Smooth muscle cell (in vitro differentiated cells): ENCODE measurements around the gene RAVER1. TPM values are rescaled to one million over a fixed set of nuclear protein-coding genes. Genes with fewer than 3 reads are reported as not detected.
"Not testable (repeated sequence)": the region's sequence is repeated elsewhere in the genome, so short reads cannot be mapped to it uniquely, and the experiment has no call there.

ENCODE experiments used
- DNase-seq: peaks from one replicate; lab custom pipeline; 2025; ENCODE audit not compliant: unreplicated experiment; lab: John Stamatoyannopoulos, UW
- H2AFZ ChIP-seq: fragments of 200-600 bp; sonication (generic); 2 replicates; pipeline ENCODE4 v1.6.0; 2016; ENCODE audit warnings: antibody characterized with exemption, low read depth, mild to moderate bottlenecking
- H3F3A ChIP-seq: fragments of 200-600 bp; sonication (generic); 2 replicates; pipeline ENCODE4 v1.6.0; 2017; ENCODE audit warnings: antibody characterized with exemption, low read depth
- H3K27ac ChIP-seq: fragments of 200-600 bp; sonication (generic); 2 replicates; pipeline ENCODE4 v1.5.1; 2016; ENCODE audit warnings: low read depth, mild to moderate bottlenecking
- H3K27me3 ChIP-seq: fragments of 200-600 bp; sonication (generic); 2 replicates; pipeline ENCODE4 v1.6.1; 2016; ENCODE audit warnings: low read depth, mild to moderate bottlenecking
- H3K36me3 ChIP-seq: fragments of 200-600 bp; sonication (generic); 2 replicates; pipeline ENCODE4 v1.5.1; 2016; ENCODE audit warnings: low read depth
- H3K4me1 ChIP-seq: fragments of 200-600 bp; sonication (generic); 2 replicates; pipeline ENCODE4 v1.5.1; 2016; ENCODE audit warnings: low read depth
- H3K4me2 ChIP-seq: fragments of 200-600 bp; sonication (generic); 2 replicates; pipeline ENCODE4 v1.6.0; 2016; ENCODE audit warnings: mild to moderate bottlenecking
- H3K4me3 ChIP-seq: fragments of 200-600 bp; sonication (generic); 2 replicates; pipeline ENCODE4 v1.5.1; 2016; ENCODE audit warnings: mild to moderate bottlenecking
- H3K79me2 ChIP-seq: fragments of 200-600 bp; sonication (generic); 2 replicates; pipeline ENCODE4 v1.6.0; 2016; ENCODE audit warnings: low read depth, mild to moderate bottlenecking
- H3K9ac ChIP-seq: fragments of 200-600 bp; sonication (generic); 2 replicates; pipeline ENCODE4 v1.6.0; 2016; ENCODE audit warnings: low read depth
- H3K9me3 ChIP-seq: fragments of 200-600 bp; sonication (generic); replicated peaks from 2 replicates; pipeline ENCODE4 v1.5.1; 2016; ENCODE audit warnings: low read depth
- H4K20me1 ChIP-seq: fragments of 200-600 bp; sonication (generic); 2 replicates; pipeline ENCODE4 v1.6.0; 2016; ENCODE audit warnings: low read depth
- WGBS: methylation state at CpG from one replicate; pipeline ENCODE4 v1.1.7; 2016; ENCODE audit warnings: low lambda C conversion rate; 5-methylcytosine and 5-hydroxymethylcytosine counted together
- polyA plus RNA-seq: library from polyadenylated mRNA; unstranded; fragments of >200 nt; fragmentation: Nextera tagmentation; extraction: Ambion mirVana; gene quantifications from 2 replicates; pipeline ENCODE4 v1.2.1, GENCODE V29; 2016
- total RNA-seq: library from RNA; depleted of rRNA; stranded (reverse); fragments of >200 nt; gene quantifications from 2 replicates; pipeline ENCODE4 v1.2.3, GENCODE V29; 2014
- TF ChIP-seq, protein P1 (sequence below): fragments of 200-600 bp; sonication (generic); IDR thresholded peaks from 2 replicates; pipeline ENCODE4 v1.5.1; 2017; ENCODE audit warnings: borderline replicate concordance, mild to moderate bottlenecking, antibody characterized with exemption; ENCODE audit not compliant: insufficient read depth, poor library complexity, severe bottlenecking

Gene RAVER1
- total and polyA plus RNA-seq, 2 experiments from 2014 or later, result 18.3 to 43.0 TPM

DNA sequence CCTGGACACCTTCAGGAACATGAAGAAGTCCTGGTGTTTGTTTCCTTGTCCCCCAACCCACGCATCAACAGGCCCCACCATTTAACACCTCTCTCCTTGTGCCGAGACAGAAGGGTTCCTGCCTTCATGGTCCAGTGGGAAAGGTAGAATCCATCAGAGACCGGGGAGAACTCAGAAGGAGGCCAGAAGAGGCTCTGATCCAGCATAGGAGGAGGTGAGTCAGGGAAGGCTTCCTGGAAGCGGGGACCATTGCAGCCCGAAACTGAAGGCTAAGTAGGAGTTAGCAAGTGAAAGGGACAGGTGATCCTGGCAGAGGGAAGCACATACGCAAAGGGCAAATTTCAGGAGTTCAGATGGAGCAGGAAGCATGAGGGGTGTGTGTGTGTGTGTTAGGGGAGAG, 5.6 kb upstream of the RAVER1 start:
- Histone ChIP-seq H3K79me2 (no peaks in the 10 kb centered on the region), H3K4me3 (no peak overlapping the region), H3K9ac (no peak overlapping the region), H3K4me1 (no peaks in the 10 kb centered on the region), H3K9me3 (no peaks in the 10 kb centered on the region), H4K20me1 (no peaks in the 10 kb centered on the region), H3K27me3 (no peaks in the 10 kb centered on the region), H2AFZ (no peak overlapping the region), H3K4me2 (no peak overlapping the region), H3K36me3 (no peaks in the 10 kb centered on the region), H3K27ac (no peak overlapping the region), H3F3A (no peaks in the 10 kb centered on the region)
- TF ChIP-seq, protein P1, sequence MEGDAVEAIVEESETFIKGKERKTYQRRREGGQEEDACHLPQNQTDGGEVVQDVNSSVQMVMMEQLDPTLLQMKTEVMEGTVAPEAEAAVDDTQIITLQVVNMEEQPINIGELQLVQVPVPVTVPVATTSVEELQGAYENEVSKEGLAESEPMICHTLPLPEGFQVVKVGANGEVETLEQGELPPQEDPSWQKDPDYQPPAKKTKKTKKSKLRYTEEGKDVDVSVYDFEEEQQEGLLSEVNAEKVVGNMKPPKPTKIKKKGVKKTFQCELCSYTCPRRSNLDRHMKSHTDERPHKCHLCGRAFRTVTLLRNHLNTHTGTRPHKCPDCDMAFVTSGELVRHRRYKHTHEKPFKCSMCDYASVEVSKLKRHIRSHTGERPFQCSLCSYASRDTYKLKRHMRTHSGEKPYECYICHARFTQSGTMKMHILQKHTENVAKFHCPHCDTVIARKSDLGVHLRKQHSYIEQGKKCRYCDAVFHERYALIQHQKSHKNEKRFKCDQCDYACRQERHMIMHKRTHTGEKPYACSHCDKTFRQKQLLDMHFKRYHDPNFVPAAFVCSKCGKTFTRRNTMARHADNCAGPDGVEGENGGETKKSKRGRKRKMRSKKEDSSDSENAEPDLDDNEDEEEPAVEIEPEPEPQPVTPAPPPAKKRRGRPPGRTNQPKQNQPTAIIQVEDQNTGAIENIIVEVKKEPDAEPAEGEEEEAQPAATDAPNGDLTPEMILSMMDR, result no peak
- 85% methylated on average over 6 of the region's 6 CpGs for WGBS
- no peak for DNase-seq

DNA sequence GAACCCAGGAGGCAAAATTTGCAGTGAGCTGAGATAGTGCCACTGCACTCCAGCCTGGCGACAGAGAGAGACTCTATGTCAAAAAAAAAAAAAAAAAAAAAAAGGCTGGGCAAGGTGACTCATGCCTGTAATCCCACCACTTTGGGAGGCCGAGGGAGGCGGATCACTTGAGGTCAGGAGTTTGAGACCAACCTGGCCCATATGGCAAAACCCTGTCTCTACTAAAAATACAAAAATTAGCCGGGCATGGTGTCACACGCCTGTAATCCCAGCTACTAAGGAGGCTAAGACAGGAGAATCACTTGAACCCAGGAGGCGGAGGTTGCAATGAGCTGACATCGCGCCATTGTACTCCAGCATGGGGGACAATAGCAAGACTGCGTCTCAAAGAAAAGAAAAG, 3.4 kb upstream of the RAVER1 start:
- H3F3A ChIP-seq, H3K27me3 ChIP-seq, H3K4me3 ChIP-seq, H3K4me2 ChIP-seq, H3K4me1 ChIP-seq, H2AFZ ChIP-seq, DNase-seq, H3K27ac ChIP-seq, H3K36me3 ChIP-seq, H3K9ac ChIP-seq, H3K9me3 ChIP-seq: not testable (repeated sequence)
- Histone ChIP-seq H4K20me1 (peaks cover 13% of the 10 kb centered on the region), H3K79me2 (peaks cover 15% of the 10 kb centered on the region)
- WGBS, result 78% methylated on average over 9 of the region's 9 CpGs

DNA sequence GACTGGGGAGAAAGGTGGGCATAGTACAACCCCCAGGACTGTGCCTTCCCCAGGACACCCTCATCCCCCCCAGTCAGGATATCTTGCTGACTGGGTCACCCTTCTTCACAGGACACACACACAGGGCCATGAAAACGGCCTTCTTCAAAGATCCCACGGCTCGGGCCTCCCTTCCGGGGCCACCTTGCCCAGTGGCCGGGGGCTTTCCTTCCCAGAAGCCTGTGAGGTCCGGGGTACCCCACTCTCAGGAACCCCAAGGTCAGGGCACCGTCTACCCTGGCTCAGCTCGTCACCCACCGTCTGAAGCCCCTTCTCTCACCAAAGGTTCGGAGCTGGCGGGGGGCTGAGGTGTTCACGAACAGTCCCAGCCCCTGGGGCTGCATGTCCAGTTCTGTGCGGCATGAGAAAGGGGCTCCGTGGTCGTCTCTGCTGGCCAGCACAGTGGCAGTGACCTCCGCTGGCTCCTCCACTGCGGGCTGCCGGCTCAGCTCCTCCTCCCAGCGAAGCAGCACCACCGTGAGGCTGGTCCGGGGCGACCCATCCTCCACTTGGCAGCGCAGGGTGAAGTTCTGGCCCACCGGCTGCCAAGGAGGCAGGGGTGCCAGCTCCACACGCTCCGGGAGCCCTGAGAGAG, 2.1 kb upstream of the RAVER1 start:
- peaks cover 8% of the 10 kb centered on the region for H3K4me1 ChIP-seq
- H3K36me3 ChIP-seq, result no peaks in the 10 kb centered on the region
- peak overlapping the region; percentile 91 for H3K4me2 ChIP-seq
- no peak for DNase-seq
- WGBS, result 76% methylated on average over 26 of the region's 26 CpGs
- peak overlapping the region; percentile 92 for H3K4me3 ChIP-seq
- H3K9ac ChIP-seq, result no peak overlapping the region
- peaks cover 22% of the 10 kb centered on the region for H4K20me1 ChIP-seq
- peaks cover 24% of the 10 kb centered on the region for H3K79me2 ChIP-seq
- TF ChIP-seq, protein P1, result no peak
- no peak overlapping the region for H3K27ac ChIP-seq
- H3K27me3 ChIP-seq, result no peaks in the 10 kb centered on the region
- H3F3A ChIP-seq, result no peaks in the 10 kb centered on the region
- no peaks in the 10 kb centered on the region for H3K9me3 ChIP-seq
- H2AFZ ChIP-seq, result no peak overlapping the region

DNA sequence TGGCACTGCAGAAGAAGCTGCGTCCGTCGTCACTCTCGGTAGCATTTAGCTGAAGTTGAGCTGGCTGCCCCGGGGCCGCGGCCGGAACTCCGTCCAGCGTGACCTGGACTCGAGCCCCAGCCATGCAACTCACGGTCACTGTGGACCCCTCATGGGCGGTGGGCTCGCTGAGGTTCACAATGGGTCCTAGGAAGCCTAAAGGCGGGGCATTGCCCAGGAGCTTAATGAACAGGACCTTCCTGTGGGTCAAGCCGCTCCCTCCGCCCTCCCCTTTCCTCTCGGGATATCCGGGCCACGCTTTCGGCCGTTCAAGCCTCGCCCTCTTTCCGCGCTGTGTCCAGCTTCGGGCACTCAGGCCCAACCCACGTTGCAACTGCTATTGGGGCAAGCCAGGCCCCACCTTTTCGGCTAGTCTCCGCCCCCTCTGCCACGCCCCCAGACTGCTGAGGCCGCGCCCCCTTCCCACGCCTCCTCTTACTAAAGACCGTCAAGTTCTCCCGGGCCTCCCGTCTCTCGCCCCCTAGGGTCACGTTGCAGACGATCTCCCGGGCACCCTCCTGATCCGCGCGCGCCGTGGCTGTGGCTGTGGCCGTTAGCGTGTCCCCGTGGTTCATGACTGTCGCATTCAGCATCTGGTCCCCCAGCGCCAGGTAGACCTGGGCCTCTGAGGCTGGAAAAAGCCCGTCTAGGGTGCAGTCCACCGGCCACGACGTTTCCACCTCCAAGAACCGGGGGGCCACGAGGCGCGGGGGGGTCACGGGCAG, 1.4 kb upstream of the RAVER1 start:
- Histone ChIP-seq H4K20me1 (peaks cover 29% of the 10 kb centered on the region), H3K4me2 (peak overlapping the region; percentile 91), H3K9ac (no peak overlapping the region), H3K79me2 (peaks cover 26% of the 10 kb centered on the region), H3F3A (no peaks in the 10 kb centered on the region), H3K36me3 (no peaks in the 10 kb centered on the region), H3K9me3 (no peaks in the 10 kb centered on the region), H3K4me1 (peaks cover 8% of the 10 kb centered on the region), H3K4me3 (peak overlapping the region; percentile 92), H2AFZ (no peak overlapping the region), H3K27ac (no peak overlapping the region), H3K27me3 (no peaks in the 10 kb centered on the region)
- TF ChIP-seq, protein P1, result no peak
- 9% methylated on average over 48 of the region's 59 CpGs for WGBS
- peak; percentile 92 for DNase-seq
